SK-N-SH treated with all-trans-retinoic acid at 6 μM for 48 hours (cell line): Measurements from ENCODE around the gene FAM13A.

Source experiments
- ARNTL ChIP-seq: fragments of 450-650 bp; formaldehyde crosslinking; IDR thresholded peaks from 2 replicates; pipeline ENCODE4 v1.5.0; 2020; ENCODE audit warnings: low read depth, mild to moderate bottlenecking, moderate library complexity, borderline replicate concordance
- CSDC2 ChIP-seq: fragments of 250-450 bp; sonication (Bioruptor Pico); IDR thresholded peaks from 2 replicates; pipeline ENCODE4 v1.5.0; 2020; ENCODE audit warnings: mild to moderate bottlenecking, moderate library complexity
- ZNF565 ChIP-seq: fragments of 450-650 bp; formaldehyde crosslinking; conservative IDR thresholded peaks from 2 replicates; pipeline ENCODE4 v1.5.0; 2020; ENCODE audit warnings: low read depth, mild to moderate bottlenecking, moderate library complexity
- TF ChIP-seq, protein P1 (sequence below): fragments of 250-450 bp; sonication (Bioruptor Pico); IDR thresholded peaks from 2 replicates; pipeline ENCODE4 v1.8.0; 2020; ENCODE audit warnings: mild to moderate bottlenecking, moderate library complexity, borderline replicate concordance

DNA sequence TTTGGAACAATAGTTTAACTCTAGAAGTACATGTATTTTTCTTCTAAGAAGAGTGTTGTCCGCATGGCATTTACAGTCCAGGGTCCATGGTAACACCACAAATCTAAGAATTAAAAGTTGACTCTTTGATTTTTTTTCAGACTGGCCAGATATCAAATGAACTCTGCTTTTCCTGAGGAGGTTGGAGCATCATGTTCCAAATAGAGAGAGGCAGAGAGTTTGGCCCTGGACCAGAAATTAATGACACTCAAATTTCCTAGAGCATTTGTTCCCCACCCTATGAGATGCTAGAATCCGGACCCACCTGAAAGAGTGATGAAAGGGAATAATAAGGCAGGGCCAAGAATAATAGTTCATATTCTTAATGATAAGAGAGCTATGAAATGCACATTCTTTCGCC lies 312.4 kb downstream of the FAM13A start:
- no peak for TF ChIP-seq ZNF565
- TF ChIP-seq ARNTL (CRISPR knock-in tag) = no peak
- TF ChIP-seq, protein P1, sequence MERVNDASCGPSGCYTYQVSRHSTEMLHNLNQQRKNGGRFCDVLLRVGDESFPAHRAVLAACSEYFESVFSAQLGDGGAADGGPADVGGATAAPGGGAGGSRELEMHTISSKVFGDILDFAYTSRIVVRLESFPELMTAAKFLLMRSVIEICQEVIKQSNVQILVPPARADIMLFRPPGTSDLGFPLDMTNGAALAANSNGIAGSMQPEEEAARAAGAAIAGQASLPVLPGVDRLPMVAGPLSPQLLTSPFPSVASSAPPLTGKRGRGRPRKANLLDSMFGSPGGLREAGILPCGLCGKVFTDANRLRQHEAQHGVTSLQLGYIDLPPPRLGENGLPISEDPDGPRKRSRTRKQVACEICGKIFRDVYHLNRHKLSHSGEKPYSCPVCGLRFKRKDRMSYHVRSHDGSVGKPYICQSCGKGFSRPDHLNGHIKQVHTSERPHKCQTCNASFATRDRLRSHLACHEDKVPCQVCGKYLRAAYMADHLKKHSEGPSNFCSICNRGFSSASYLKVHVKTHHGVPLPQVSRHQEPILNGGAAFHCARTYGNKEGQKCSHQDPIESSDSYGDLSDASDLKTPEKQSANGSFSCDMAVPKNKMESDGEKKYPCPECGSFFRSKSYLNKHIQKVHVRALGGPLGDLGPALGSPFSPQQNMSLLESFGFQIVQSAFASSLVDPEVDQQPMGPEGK (CRISPR knock-in tag) = no peak
- no peak for TF ChIP-seq CSDC2 (CRISPR knock-in tag)
